Effector memory CD4-positive, alpha-beta T cell (primary cell): ENCODE results near the gene UMODL1.

Source experiments
- DNase-seq, 3 donors: peaks; one replicate each; pipeline ENCODE4 v3.0.0-alpha.2; 2020
- H3K27ac ChIP-seq: 2 replicates; pipeline ENCODE4 v1.7.0; 2013; ENCODE audit warnings: mild to moderate bottlenecking, low read length, moderate library complexity; ENCODE audit not compliant: insufficient read depth, poor library complexity, severe bottlenecking
- H3K27me3 ChIP-seq: replicated peaks from 2 replicates; pipeline ENCODE4 v1.7.0; 2013; ENCODE audit warnings: mild to moderate bottlenecking, low read length; ENCODE audit not compliant: insufficient read depth, control insufficient read depth, poor library complexity, severe bottlenecking
- H3K36me3 ChIP-seq: 2 replicates; pipeline ENCODE4 v1.7.0; 2013; ENCODE audit warnings: mild to moderate bottlenecking, low read length, moderate library complexity; ENCODE audit not compliant: control insufficient read depth, insufficient read depth
- H3K4me1 ChIP-seq: 2 replicates; pipeline ENCODE4 v1.7.0; 2013; ENCODE audit warnings: low read length, mild to moderate bottlenecking; ENCODE audit not compliant: control insufficient read depth, insufficient read depth, poor library complexity, severe bottlenecking
- H3K4me3 ChIP-seq: 2 replicates; pipeline ENCODE4 v1.7.0; 2013; ENCODE audit warnings: low read length, low read depth, mild to moderate bottlenecking; ENCODE audit not compliant: insufficient read depth, poor library complexity, severe bottlenecking
- H3K9me3 ChIP-seq: 2 replicates; pipeline ENCODE4 v1.7.0; 2013; ENCODE audit warnings: mild to moderate bottlenecking, low read length, moderate library complexity; ENCODE audit not compliant: control insufficient read depth

UMODL1 gene

GRCh38 chr21:42047821-42048613, 23.1 kb upstream of the UMODL1 start:
- Histone ChIP-seq H3K27ac (no peak overlapping the region), H3K27me3 (no peaks in the 10 kb centered on the region), H3K36me3 (no peaks in the 10 kb centered on the region), H3K4me1 (no peaks in the 10 kb centered on the region), H3K4me3 (no peak overlapping the region), H3K9me3 (no peaks in the 10 kb centered on the region)
- DNase-seq, result no peak

- H3K36me3 ChIP-seq, result no peaks in the 10 kb centered on the region
Observed at GRCh38 chr21:42048870-42049577, 22.1 kb upstream of the UMODL1 start.

GRCh38 chr21:42049578-42050430, 21.3 kb upstream of the UMODL1 start:
- no peak for DNase-seq
- H3K9me3 ChIP-seq, result no peaks in the 10 kb centered on the region
- H3K4me3 ChIP-seq, result no peak overlapping the region
- no peaks in the 10 kb centered on the region for H3K27me3 ChIP-seq
- no peak overlapping the region for H3K27ac ChIP-seq
- no peaks in the 10 kb centered on the region for H3K36me3 ChIP-seq
- no peaks in the 10 kb centered on the region for H3K4me1 ChIP-seq

More at GRCh38 chr21:42048870-42049577, 22.1 kb upstream of the UMODL1 start:
- Histone ChIP-seq H3K27ac (no peak overlapping the region), H3K4me1 (no peaks in the 10 kb centered on the region), H3K4me3 (no peak overlapping the region), H3K27me3 (no peaks in the 10 kb centered on the region), H3K9me3 (no peaks in the 10 kb centered on the region)
- no peak for DNase-seq

- Histone ChIP-seq H3K27ac (no peak overlapping the region), H3K9me3 (no peaks in the 10 kb centered on the region)
- no peak for DNase-seq
Observed at GRCh38 chr21:42051788-42052187, 19.3 kb upstream of the UMODL1 start.

GRCh38 chr21:42055425-42055824, 15.7 kb upstream of the UMODL1 start:
- Histone ChIP-seq H3K4me1 (no peaks in the 10 kb centered on the region), H3K27ac (no peak overlapping the region), H3K36me3 (no peaks in the 10 kb centered on the region), H3K27me3 (no peaks in the 10 kb centered on the region), H3K9me3 (no peaks in the 10 kb centered on the region), H3K4me3 (no peak overlapping the region)
- DNase-seq, result no peak

More at GRCh38 chr21:42051788-42052187, 19.3 kb upstream of the UMODL1 start:
- no peaks in the 10 kb centered on the region for H3K36me3 ChIP-seq
- no peak overlapping the region for H3K4me3 ChIP-seq
- H3K27me3 ChIP-seq, result no peaks in the 10 kb centered on the region
- H3K4me1 ChIP-seq, result no peaks in the 10 kb centered on the region

GRCh38 chr21:42056468-42056867, 14.6 kb upstream of the UMODL1 start:
- H3K27me3 ChIP-seq, result no peaks in the 10 kb centered on the region
- H3K27ac ChIP-seq, result no peak overlapping the region
- no peak overlapping the region for H3K4me3 ChIP-seq
- H3K9me3 ChIP-seq, result no peaks in the 10 kb centered on the region
- no peak for DNase-seq
- H3K36me3 ChIP-seq, result no peaks in the 10 kb centered on the region
- H3K4me1 ChIP-seq, result peaks cover 6% of the 10 kb centered on the region

- Histone ChIP-seq H3K36me3 (no peaks in the 10 kb centered on the region), H3K4me1 (peaks cover 13% of the 10 kb centered on the region), H3K9me3 (no peaks in the 10 kb centered on the region), H3K4me3 (no peak overlapping the region), H3K27me3 (no peaks in the 10 kb centered on the region), H3K27ac (no peak overlapping the region)
- no peak for DNase-seq
Observed at GRCh38 chr21:42056996-42057689, 14.0 kb upstream of the UMODL1 start.

- Histone ChIP-seq H3K9me3 (no peaks in the 10 kb centered on the region), H3K27me3 (no peaks in the 10 kb centered on the region), H3K4me1 (peaks cover 13% of the 10 kb centered on the region), H3K4me3 (no peak overlapping the region), H3K36me3 (no peaks in the 10 kb centered on the region), H3K27ac (no peak overlapping the region)
- DNase-seq, result no peak
Observed at GRCh38 chr21:42057851-42058437, 13.2 kb upstream of the UMODL1 start.

- H3K4me1 ChIP-seq, result peaks cover 13% of the 10 kb centered on the region
- no peak for DNase-seq
Observed at GRCh38 chr21:42058631-42059111, 12.4 kb upstream of the UMODL1 start.

More at GRCh38 chr21:42058631-42059111, 12.4 kb upstream of the UMODL1 start:
- H3K36me3 ChIP-seq, result no peaks in the 10 kb centered on the region
- no peak overlapping the region for H3K4me3 ChIP-seq
- no peaks in the 10 kb centered on the region for H3K9me3 ChIP-seq
- H3K27ac ChIP-seq, result no peak overlapping the region
- H3K27me3 ChIP-seq, result no peaks in the 10 kb centered on the region
